ENCODE data around the gene EED. TPM values are rescaled to one million over a fixed set of nuclear protein-coding genes. Genes with fewer than 3 reads are reported as not detected.

Gene EED
- total RNA-seq, 1 experiment from 2014 or later = 25.2 TPM

DNA sequence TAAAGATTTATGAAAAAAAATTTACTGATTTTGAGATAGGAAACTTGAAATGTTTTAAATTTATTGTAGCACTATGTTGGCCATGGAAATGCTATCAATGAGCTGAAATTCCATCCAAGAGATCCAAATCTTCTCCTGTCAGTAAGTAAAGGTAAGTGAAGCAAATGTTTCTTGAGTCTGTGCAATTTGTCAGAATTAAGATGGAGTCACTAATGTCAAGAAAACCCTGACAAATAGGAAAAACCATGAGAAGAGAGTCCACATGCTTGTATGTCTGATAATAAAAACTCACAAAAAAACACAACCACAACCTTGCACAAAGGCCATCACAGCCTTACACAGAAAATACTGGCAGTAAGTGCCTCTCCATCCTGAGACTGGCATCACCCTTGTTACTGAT lies 12.9 kb downstream of the EED start:
- POLR2A ChIA-PET = no interaction called here

DNA sequence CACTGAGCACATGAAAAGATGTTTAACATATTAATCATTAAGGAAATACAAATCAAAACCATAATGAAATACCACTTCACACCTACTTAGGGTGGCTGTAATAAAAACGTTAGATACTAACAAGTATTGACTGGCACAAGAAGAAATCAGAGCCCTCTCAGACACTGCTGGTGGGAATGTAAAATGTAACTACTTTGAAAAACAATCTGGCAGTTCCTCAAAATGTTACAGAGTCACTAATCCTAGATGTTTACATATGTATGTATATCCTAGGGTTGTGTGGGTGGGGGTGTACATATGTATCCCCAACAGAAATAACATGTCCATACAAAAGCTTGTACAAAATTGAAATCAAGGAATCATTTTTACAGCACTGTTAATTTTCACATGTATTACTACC lies 15.2 kb downstream of the EED start:
- intact Hi-C loops (cut with micrococcal nuclease) = no loop called here
- ATAC-seq = no peak
- Histone ChIP-seq H3K79me2 (ENCODE audit: insufficient read depth, low read length) (peaks cover 32% of the 10 kb centered on the region), H3K4me3 (replicated peaks in 1 of 2; ENCODE audit: low read depth in 1 of 2, low read length in 2 of 2) (no peak overlapping the region), H3K9ac (ENCODE audit: low read length) (no peak overlapping the region), H3K9me2 (ENCODE audit: insufficient read depth) (no peaks in the 10 kb centered on the region), H3K36me3 (ENCODE audit: control insufficient read depth in 1 of 2, insufficient read depth in 2 of 2, low read length in 2 of 2) (peaks cover 2 to 9% of the 10 kb centered on the region in 2 experiments; a peak in 1 of 4 replicates), H3K27ac (ENCODE audit: low read depth, low read length) (no peak overlapping the region), H3K4me1 (ENCODE audit: control insufficient read depth in 1 of 2, insufficient read depth in 2 of 2, low read length in 2 of 2) (no peaks in the 10 kb centered on the region), H3K9me3 (ENCODE audit: control insufficient read depth in 1 of 2, insufficient read depth in 1 of 2, low read depth in 1 of 2, low read length in 2 of 2) (no peaks in the 10 kb centered on the region), H2AFZ (ENCODE audit: low read depth, low read length, poor library complexity, severe bottlenecking) (no peak overlapping the region), H3K27me3 (ENCODE audit: insufficient read depth, low read length) (no peaks in the 10 kb centered on the region), H3K4me2 (ENCODE audit: low read length) (no peak overlapping the region), H4K20me1 (ENCODE audit: insufficient read depth) (peaks cover 7% of the 10 kb centered on the region; the same call in 1 of the 2 replicates)
- RAD21 ChIA-PET (ENCODE audit: low non-redundant PET in 1 of 2, low total read pairs in 2 of 2, uncharacterized antibody in 2 of 2, unreplicated experiment in 2 of 2) = no interaction called here
- DNase-seq (ENCODE audit: low read depth, low spot score) = no peak
- POLR2A ChIA-PET = interaction anchor here (1.5 kb wide), 1 partner anchor 15 kb away, joined by 5 read pairs; the partner anchor contains the start of gene EED
- no TSS peak for BruUV-seq (replicated peaks)
- CTCF ChIA-PET = interaction anchor here (0.7 kb wide), 1 partner anchor 15 kb away, joined by 3 read pairs; no protein-coding TSS in a partner anchor
- TF ChIP-seq ELF1 (IDR thresholded peaks at IDR 0.05; ENCODE audit: borderline replicate concordance, low read depth) (no peak), EGR1 (IDR thresholded peaks at IDR 0.05; ENCODE audit: low read depth) (no peak), JUND (IDR thresholded peaks at IDR 0.05) (no peak), POLR2A (IDR thresholded peaks at IDR 0.05; ENCODE audit: borderline replicate concordance, extremely low read depth, insufficient read depth, insufficient read length) (no peak), YY1 (IDR thresholded peaks at IDR 0.05; ENCODE audit: extremely low read depth, insufficient replicate concordance, low read depth, low read length) (no peak), ZFX (IDR thresholded peaks at IDR 0.05) (no peak), EZH2 (IDR thresholded peaks at IDR 0.05) (no peak), SRF (IDR thresholded peaks at IDR 0.05; ENCODE audit: low read depth) (no peak), POLR2AphosphoS5 (IDR thresholded peaks at IDR 0.05; ENCODE audit: low read depth, low read length) (no peak), FOSL1 (IDR thresholded peaks at IDR 0.05; ENCODE audit: low read depth) (no peak), ZNF274 (IDR thresholded peaks at IDR 0.05; ENCODE audit: low read depth, low read length) (no peak), CBX3 (IDR thresholded peaks at IDR 0.05; ENCODE audit: low read depth) (no peak), RAD21 (IDR thresholded peaks at IDR 0.05; ENCODE audit: low read depth) (no peak)
- TF ChIP-seq, protein P1, sequence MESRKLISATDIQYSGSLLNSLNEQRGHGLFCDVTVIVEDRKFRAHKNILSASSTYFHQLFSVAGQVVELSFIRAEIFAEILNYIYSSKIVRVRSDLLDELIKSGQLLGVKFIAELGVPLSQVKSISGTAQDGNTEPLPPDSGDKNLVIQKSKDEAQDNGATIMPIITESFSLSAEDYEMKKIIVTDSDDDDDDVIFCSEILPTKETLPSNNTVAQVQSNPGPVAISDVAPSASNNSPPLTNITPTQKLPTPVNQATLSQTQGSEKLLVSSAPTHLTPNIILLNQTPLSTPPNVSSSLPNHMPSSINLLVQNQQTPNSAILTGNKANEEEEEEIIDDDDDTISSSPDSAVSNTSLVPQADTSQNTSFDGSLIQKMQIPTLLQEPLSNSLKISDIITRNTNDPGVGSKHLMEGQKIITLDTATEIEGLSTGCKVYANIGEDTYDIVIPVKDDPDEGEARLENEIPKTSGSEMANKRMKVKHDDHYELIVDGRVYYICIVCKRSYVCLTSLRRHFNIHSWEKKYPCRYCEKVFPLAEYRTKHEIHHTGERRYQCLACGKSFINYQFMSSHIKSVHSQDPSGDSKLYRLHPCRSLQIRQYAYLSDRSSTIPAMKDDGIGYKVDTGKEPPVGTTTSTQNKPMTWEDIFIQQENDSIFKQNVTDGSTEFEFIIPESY (IDR thresholded peaks at IDR 0.05; ENCODE audit: extremely low read depth, insufficient replicate concordance, low read length) = no peak

More for the DNA sequence above, 12.9 kb downstream of the EED start:
- Histone ChIP-seq H3K4me1 (ENCODE audit: control insufficient read depth in 1 of 2, insufficient read depth in 2 of 2, low read length in 2 of 2) (no peaks in the 10 kb centered on the region), H2AFZ (ENCODE audit: low read depth, low read length, poor library complexity, severe bottlenecking) (no peak overlapping the region), H3K4me3 (replicated peaks in 1 of 2; ENCODE audit: low read depth in 1 of 2, low read length in 2 of 2) (no peak overlapping the region), H3K4me2 (ENCODE audit: low read length) (no peak overlapping the region), H3K36me3 (ENCODE audit: control insufficient read depth in 1 of 2, insufficient read depth in 2 of 2, low read length in 2 of 2) (peaks cover 0 to 4% of the 10 kb centered on the region in 2 experiments; a peak in 1 of 4 replicates), H3K9me3 (ENCODE audit: control insufficient read depth in 1 of 2, insufficient read depth in 1 of 2, low read depth in 1 of 2, low read length in 2 of 2) (no peaks in the 10 kb centered on the region), H3K27ac (ENCODE audit: low read depth, low read length) (no peak overlapping the region), H3K79me2 (ENCODE audit: insufficient read depth, low read length) (peaks cover 54% of the 10 kb centered on the region), H3K9me2 (ENCODE audit: insufficient read depth) (no peaks in the 10 kb centered on the region), H3K9ac (ENCODE audit: low read length) (no peak overlapping the region), H4K20me1 (ENCODE audit: insufficient read depth) (peaks cover 7% of the 10 kb centered on the region; the same call in 1 of the 2 replicates), H3K27me3 (ENCODE audit: insufficient read depth, low read length) (no peaks in the 10 kb centered on the region)
- DNase-seq (ENCODE audit: low read depth, low spot score) (no peak), ATAC-seq (no peak)
- RAD21 ChIA-PET (ENCODE audit: low non-redundant PET in 1 of 2, low total read pairs in 2 of 2, uncharacterized antibody in 2 of 2, unreplicated experiment in 2 of 2) = no interaction called here
- CTCF ChIA-PET = interaction anchor here (1.0 kb wide), 1 partner anchor 215 kb away, joined by 3 read pairs; no protein-coding TSS in a partner anchor
- intact Hi-C loops (cut with micrococcal nuclease) = no loop called here
- TF ChIP-seq POLR2A (IDR thresholded peaks at IDR 0.05; ENCODE audit: borderline replicate concordance, extremely low read depth, insufficient read depth, insufficient read length) (no peak), ELF1 (IDR thresholded peaks at IDR 0.05; ENCODE audit: borderline replicate concordance, low read depth) (no peak), EGR1 (IDR thresholded peaks at IDR 0.05; ENCODE audit: low read depth) (no peak), CEBPB (IDR thresholded peaks at IDR 0.05; ENCODE audit: low read depth) (no peak), ZNF274 (IDR thresholded peaks at IDR 0.05; ENCODE audit: low read depth, low read length) (no peak), RAD21 (IDR thresholded peaks at IDR 0.05; ENCODE audit: low read depth) (no peak), YY1 (IDR thresholded peaks at IDR 0.05; ENCODE audit: extremely low read depth, insufficient replicate concordance, low read depth, low read length) (no peak), FOSL1 (IDR thresholded peaks at IDR 0.05; ENCODE audit: low read depth) (no peak)
- TF ChIP-seq, protein P2, sequence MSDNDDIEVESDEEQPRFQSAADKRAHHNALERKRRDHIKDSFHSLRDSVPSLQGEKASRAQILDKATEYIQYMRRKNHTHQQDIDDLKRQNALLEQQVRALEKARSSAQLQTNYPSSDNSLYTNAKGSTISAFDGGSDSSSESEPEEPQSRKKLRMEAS (IDR thresholded peaks at IDR 0.05) = no peak
- TSS peak; percentile 9 for BruUV-seq (replicated peaks)

Measured in HCT116 (cell line).